ENCODE data around the gene MAN2B2. TPM values are rescaled to one million over a fixed set of nuclear protein-coding genes. Genes with fewer than 3 reads are reported as not detected.

Gene MAN2B2
- total RNA-seq, 1 experiment from 2014 or later, result 27.8 TPM

GRCh38 chr4:6546681-6547447, 28.1 kb upstream of the MAN2B2 start:
- H3K79me2 ChIP-seq (ENCODE audit: low read depth), result no peaks in the 10 kb centered on the region
- no peak overlapping the region for H2AFZ ChIP-seq
- H3K4me3 ChIP-seq, result no peak overlapping the region
- TF ChIP-seq, protein P1, sequence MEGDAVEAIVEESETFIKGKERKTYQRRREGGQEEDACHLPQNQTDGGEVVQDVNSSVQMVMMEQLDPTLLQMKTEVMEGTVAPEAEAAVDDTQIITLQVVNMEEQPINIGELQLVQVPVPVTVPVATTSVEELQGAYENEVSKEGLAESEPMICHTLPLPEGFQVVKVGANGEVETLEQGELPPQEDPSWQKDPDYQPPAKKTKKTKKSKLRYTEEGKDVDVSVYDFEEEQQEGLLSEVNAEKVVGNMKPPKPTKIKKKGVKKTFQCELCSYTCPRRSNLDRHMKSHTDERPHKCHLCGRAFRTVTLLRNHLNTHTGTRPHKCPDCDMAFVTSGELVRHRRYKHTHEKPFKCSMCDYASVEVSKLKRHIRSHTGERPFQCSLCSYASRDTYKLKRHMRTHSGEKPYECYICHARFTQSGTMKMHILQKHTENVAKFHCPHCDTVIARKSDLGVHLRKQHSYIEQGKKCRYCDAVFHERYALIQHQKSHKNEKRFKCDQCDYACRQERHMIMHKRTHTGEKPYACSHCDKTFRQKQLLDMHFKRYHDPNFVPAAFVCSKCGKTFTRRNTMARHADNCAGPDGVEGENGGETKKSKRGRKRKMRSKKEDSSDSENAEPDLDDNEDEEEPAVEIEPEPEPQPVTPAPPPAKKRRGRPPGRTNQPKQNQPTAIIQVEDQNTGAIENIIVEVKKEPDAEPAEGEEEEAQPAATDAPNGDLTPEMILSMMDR (conservative IDR thresholded peaks at IDR 0.05), result peak; percentile 94
- no peak for TF ChIP-seq EZH2 (IDR thresholded peaks at IDR 0.05; ENCODE audit: low read depth)
- DNase-seq, result peak; percentile 37
- H3F3A ChIP-seq (ENCODE audit: insufficient read depth, low read depth), result no peaks in the 10 kb centered on the region
- no peaks in the 10 kb centered on the region for H3K9me3 ChIP-seq (ENCODE audit: insufficient read depth, low read depth)
- H4K20me1 ChIP-seq (ENCODE audit: insufficient read depth), result no peaks in the 10 kb centered on the region
- no peak overlapping the region for H3K4me2 ChIP-seq
- intact Hi-C loops (cut with micrococcal nuclease; ENCODE audit: unreplicated experiment), result loop anchor here (1.0 to 10.0 kb wide), 6 partner anchors 75 to 638 kb away; partner anchors contain the start of genes MRFAP1 and PPP2R2C
- ChIA-PET CTCF (interaction anchor here (0.6 to 1.6 kb wide), 2 partner anchors 28 to 286 kb away, joined by 4 read pairs; partner anchors contain the start of gene MAN2B2), POLR2A (ENCODE audit: unreplicated experiment) (no interaction called here)
- H3K4me1 ChIP-seq (replicated peaks; ENCODE audit: insufficient read depth), result no peaks in the 10 kb centered on the region
- no peaks in the 10 kb centered on the region for H3K9me2 ChIP-seq (ENCODE audit: insufficient read depth)
- H3K27me3 ChIP-seq (ENCODE audit: insufficient read depth, low read depth), result no peaks in the 10 kb centered on the region
- H3K27ac ChIP-seq, result no peak overlapping the region
- H3K36me3 ChIP-seq (ENCODE audit: low read depth), result no peaks in the 10 kb centered on the region
- BruUV-seq (replicated peaks), result no TSS peak

DNA sequence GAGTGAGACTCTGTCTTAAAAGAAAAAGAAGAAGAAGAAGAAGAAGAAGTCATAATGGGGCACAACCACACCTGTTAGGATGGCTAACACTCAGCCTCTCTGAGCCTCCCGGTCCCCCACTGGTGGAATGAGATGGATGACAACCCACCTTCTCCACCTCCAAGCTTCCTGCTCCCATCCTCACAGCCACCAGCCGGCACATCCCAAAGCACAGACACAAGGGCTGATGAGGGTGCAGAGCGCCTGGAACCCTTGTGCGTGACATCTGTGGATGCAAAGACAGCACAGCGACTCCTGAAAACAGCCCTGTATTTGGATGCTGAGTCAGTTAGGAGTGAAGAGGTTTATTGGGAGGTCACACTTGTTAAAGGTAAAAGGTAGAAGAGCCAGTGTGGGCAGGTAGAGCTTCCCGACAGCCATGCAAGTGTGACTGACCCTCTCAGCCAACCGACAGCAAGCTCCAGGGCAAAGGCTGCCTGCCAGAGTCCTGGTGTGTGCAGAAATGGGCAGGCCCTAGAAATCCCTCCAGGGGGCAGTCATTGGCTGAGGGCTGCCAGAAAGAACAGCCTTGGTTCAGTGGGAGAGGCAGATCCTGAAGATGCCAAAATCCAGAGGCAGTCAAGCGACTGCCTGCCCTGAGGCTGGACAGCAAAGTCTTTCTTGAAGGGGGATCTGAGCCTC, 26.6 kb upstream of the MAN2B2 start:
- Histone ChIP-seq H3K36me3 (ENCODE audit: low read depth) (no peaks in the 10 kb centered on the region), H3K4me1 (replicated peaks; ENCODE audit: insufficient read depth) (no peaks in the 10 kb centered on the region), H3F3A (ENCODE audit: insufficient read depth, low read depth) (no peaks in the 10 kb centered on the region), H3K4me3 (no peak overlapping the region), H3K4me2 (no peak overlapping the region), H3K9me3 (ENCODE audit: insufficient read depth, low read depth) (no peaks in the 10 kb centered on the region), H3K9me2 (ENCODE audit: insufficient read depth) (no peaks in the 10 kb centered on the region), H3K27ac (no peak overlapping the region), H3K27me3 (ENCODE audit: insufficient read depth, low read depth) (no peaks in the 10 kb centered on the region), H3K79me2 (ENCODE audit: low read depth) (no peaks in the 10 kb centered on the region), H2AFZ (no peak overlapping the region), H4K20me1 (ENCODE audit: insufficient read depth) (no peaks in the 10 kb centered on the region)
- ChIA-PET CTCF (interaction anchor here (0.5 to 1.6 kb wide), 4 partner anchors 26 to 126 kb away, joined by 3 to 10 read pairs (median 4); partner anchors contain the start of gene MAN2B2), POLR2A (ENCODE audit: unreplicated experiment) (no interaction called here)
- intact Hi-C loops (cut with micrococcal nuclease; ENCODE audit: unreplicated experiment), result loop anchor here (1.0 to 10.0 kb wide), 7 partner anchors 76 to 636 kb away; partner anchors contain the start of genes MRFAP1 and PPP2R2C
- BruUV-seq (replicated peaks), result no TSS peak
- peak; percentile 70 to 80 for DNase-seq
- TF ChIP-seq EZH2 (IDR thresholded peaks at IDR 0.05; ENCODE audit: low read depth), result no peak
- TF ChIP-seq, protein P1 (conservative IDR thresholded peaks at IDR 0.05), result peak; percentile 65

- BruUV-seq (replicated peaks), result no TSS peak
- Histone ChIP-seq H3K27ac (no peak overlapping the region), H3K4me1 (replicated peaks; ENCODE audit: insufficient read depth) (no peaks in the 10 kb centered on the region), H3K9me2 (ENCODE audit: insufficient read depth) (no peaks in the 10 kb centered on the region), H3K4me2 (no peak overlapping the region), H3K27me3 (ENCODE audit: insufficient read depth, low read depth) (no peaks in the 10 kb centered on the region), H3K4me3 (no peak overlapping the region), H4K20me1 (ENCODE audit: insufficient read depth) (no peaks in the 10 kb centered on the region), H3K9me3 (ENCODE audit: insufficient read depth, low read depth) (no peaks in the 10 kb centered on the region), H3K36me3 (ENCODE audit: low read depth) (no peaks in the 10 kb centered on the region), H3F3A (ENCODE audit: insufficient read depth, low read depth) (no peaks in the 10 kb centered on the region), H3K79me2 (ENCODE audit: low read depth) (no peaks in the 10 kb centered on the region), H2AFZ (no peak overlapping the region)
- ChIA-PET CTCF (interaction anchor here (0.7 to 1.5 kb wide), 2 partner anchors 69 to 126 kb away, joined by 3 to 5 read pairs; no protein-coding TSS in a partner anchor), POLR2A (ENCODE audit: unreplicated experiment) (no interaction called here)
- no peak for DNase-seq
- TF ChIP-seq, protein P1 (conservative IDR thresholded peaks at IDR 0.05), result no peak
- no peak for TF ChIP-seq EZH2 (IDR thresholded peaks at IDR 0.05; ENCODE audit: low read depth)
- intact Hi-C loops (cut with micrococcal nuclease; ENCODE audit: unreplicated experiment), result loop anchor here (1.0 to 10.0 kb wide), 7 partner anchors 77 to 636 kb away; partner anchors contain the start of genes MRFAP1 and PPP2R2C
Observed at GRCh38 chr4:6548882-6549230, 26.1 kb upstream of the MAN2B2 start.

Measured in PC-9 (cell line).